HepG2 (cell line): ENCODE results near the gene BCAS3.

Experiments
- CEBPB ChIP-seq: IDR thresholded peaks from 2 replicates; pipeline ENCODE4 v1.6.1; 2011; ENCODE audit warnings: low read depth, low read length, improper control_type of control experiment, borderline replicate concordance
- CTCF ChIP-seq: sonication (generic); formaldehyde crosslinking; IDR thresholded peaks from 2 replicates; pipeline ENCODE4 v1.5.0; 2020; ENCODE audit warnings: mild to moderate bottlenecking, missing genetic modification reagents, moderate library complexity
- FOXJ3 ChIP-seq: sonication (generic); formaldehyde crosslinking; IDR thresholded peaks from 2 replicates; pipeline ENCODE4 v1.4.0; 2020; ENCODE audit warnings: missing genetic modification reagents, mild to moderate bottlenecking, borderline replicate concordance
- NFE2L2 ChIP-seq: fragments of 150-350 bp; IDR thresholded peaks from 2 replicates; pipeline ENCODE4 v1.6.1; 2014; ENCODE audit warnings: low read length
- NRL ChIP-seq: sonication (generic); formaldehyde crosslinking; IDR thresholded peaks from 2 replicates; pipeline ENCODE4 v1.5.0; 2020; ENCODE audit warnings: missing genetic modification reagents, mild to moderate bottlenecking, moderate library complexity, borderline replicate concordance
- POLR2A ChIP-seq, 2 experiments: IDR thresholded peaks; 2 replicates each; pipeline ENCODE4 v1.6.1; 2011; ENCODE audit warnings: low read depth in 2 of 2, low read length in 2 of 2, mild to moderate bottlenecking in 1 of 2, moderate library complexity in 1 of 2; ENCODE audit not compliant: insufficient read depth in 1 of 2
- REL ChIP-seq: sonication (generic); formaldehyde crosslinking; conservative IDR thresholded peaks from 2 replicates; pipeline ENCODE4 v1.8.0; 2022; ENCODE audit warnings: mild to moderate bottlenecking, missing genetic modification reagents, moderate library complexity
- SMARCE1 ChIP-seq: fragments of 450-650 bp; IDR thresholded peaks from 2 replicates; pipeline ENCODE4 v1.6.1; 2017; ENCODE audit warnings: borderline replicate concordance
- TBL1XR1 ChIP-seq: fragments of 150-350 bp; IDR thresholded peaks from 2 replicates; pipeline ENCODE4 v1.6.1; 2014; ENCODE audit warnings: borderline replicate concordance, low read length; ENCODE audit not compliant: partially characterized antibody
- TP53 ChIP-seq: sonication (generic); formaldehyde crosslinking; conservative IDR thresholded peaks from 2 replicates; pipeline ENCODE4 v1.4.0; 2020; ENCODE audit warnings: missing genetic modification reagents
- YY1 ChIP-seq: IDR thresholded peaks from 2 replicates; pipeline ENCODE4 v1.6.1; 2011; ENCODE audit warnings: low read length, low read depth, moderate library complexity, mild to moderate bottlenecking; ENCODE audit not compliant: insufficient read depth, insufficient replicate concordance
- ZFP1 ChIP-seq: IDR thresholded peaks from 2 replicates; pipeline ENCODE4 v1.6.1; 2016
- TF ChIP-seq, protein P1 (sequence below): sonication (generic); formaldehyde crosslinking; IDR thresholded peaks from 2 replicates; pipeline ENCODE4 v1.5.0; 2020; ENCODE audit warnings: missing genetic modification reagents
- TF ChIP-seq, protein P2 (sequence below): fragments of 450-650 bp; IDR thresholded peaks from 2 replicates; pipeline ENCODE4 v1.6.1; 2017; ENCODE audit warnings: mild to moderate bottlenecking

DNA sequence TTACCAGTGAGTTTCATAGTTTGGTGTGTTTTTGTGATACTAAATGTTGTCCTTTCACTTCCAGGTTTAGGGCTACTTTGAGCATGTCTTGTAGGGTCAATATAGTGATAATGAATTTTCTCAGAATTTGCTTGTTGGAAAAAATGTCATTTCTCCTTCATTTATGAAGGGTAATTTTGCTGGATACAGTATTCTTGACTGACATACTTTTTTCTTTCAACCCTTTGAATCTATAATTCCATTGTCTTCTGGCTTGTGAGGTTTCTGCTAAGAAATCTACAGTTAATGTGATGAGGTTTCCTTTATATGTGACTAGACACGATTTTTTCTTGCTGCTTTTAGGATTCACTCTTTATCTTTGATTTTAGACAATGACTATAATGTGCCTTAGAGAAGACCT, 219.3 kb downstream of the BCAS3 start:
- TF ChIP-seq CTCF (no peak), POLR2A (IDR thresholded peaks at IDR 0.05; ENCODE audit: insufficient read depth in 1 of 2, low read depth in 2 of 2, low read length in 2 of 2) (no peak), NFE2L2 (no peak), TBL1XR1 (no peak), TP53 (no peak), SMARCE1 (no peak), CEBPB (no peak), NRL (no peak), ZFP1 (CRISPR knock-in tag) (no peak), FOXJ3 (CRISPR knock-in tag) (no peak), YY1 (no peak), REL (CRISPR knock-in tag) (no peak)
- TF ChIP-seq, protein P1, sequence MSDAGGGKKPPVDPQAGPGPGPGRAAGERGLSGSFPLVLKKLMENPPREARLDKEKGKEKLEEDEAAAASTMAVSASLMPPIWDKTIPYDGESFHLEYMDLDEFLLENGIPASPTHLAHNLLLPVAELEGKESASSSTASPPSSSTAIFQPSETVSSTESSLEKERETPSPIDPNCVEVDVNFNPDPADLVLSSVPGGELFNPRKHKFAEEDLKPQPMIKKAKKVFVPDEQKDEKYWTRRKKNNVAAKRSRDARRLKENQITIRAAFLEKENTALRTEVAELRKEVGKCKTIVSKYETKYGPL (CRISPR knock-in tag) = no peak
- TF ChIP-seq, protein P2, sequence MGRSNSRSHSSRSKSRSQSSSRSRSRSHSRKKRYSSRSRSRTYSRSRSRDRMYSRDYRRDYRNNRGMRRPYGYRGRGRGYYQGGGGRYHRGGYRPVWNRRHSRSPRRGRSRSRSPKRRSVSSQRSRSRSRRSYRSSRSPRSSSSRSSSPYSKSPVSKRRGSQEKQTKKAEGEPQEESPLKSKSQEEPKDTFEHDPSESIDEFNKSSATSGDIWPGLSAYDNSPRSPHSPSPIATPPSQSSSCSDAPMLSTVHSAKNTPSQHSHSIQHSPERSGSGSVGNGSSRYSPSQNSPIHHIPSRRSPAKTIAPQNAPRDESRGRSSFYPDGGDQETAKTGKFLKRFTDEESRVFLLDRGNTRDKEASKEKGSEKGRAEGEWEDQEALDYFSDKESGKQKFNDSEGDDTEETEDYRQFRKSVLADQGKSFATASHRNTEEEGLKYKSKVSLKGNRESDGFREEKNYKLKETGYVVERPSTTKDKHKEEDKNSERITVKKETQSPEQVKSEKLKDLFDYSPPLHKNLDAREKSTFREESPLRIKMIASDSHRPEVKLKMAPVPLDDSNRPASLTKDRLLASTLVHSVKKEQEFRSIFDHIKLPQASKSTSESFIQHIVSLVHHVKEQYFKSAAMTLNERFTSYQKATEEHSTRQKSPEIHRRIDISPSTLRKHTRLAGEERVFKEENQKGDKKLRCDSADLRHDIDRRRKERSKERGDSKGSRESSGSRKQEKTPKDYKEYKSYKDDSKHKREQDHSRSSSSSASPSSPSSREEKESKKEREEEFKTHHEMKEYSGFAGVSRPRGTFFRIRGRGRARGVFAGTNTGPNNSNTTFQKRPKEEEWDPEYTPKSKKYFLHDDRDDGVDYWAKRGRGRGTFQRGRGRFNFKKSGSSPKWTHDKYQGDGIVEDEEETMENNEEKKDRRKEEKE = no peak
